NOMO-1 treated with DMSO at 0.1 percent for 48 hours (cell line): ENCODE results near the gene ADCY5.

Experiments
- DNase-seq: peaks from one replicate; lab custom pipeline; 2025; ENCODE audit not compliant: unreplicated experiment; lab: John Stamatoyannopoulos, UW

Gene ADCY5

DNA sequence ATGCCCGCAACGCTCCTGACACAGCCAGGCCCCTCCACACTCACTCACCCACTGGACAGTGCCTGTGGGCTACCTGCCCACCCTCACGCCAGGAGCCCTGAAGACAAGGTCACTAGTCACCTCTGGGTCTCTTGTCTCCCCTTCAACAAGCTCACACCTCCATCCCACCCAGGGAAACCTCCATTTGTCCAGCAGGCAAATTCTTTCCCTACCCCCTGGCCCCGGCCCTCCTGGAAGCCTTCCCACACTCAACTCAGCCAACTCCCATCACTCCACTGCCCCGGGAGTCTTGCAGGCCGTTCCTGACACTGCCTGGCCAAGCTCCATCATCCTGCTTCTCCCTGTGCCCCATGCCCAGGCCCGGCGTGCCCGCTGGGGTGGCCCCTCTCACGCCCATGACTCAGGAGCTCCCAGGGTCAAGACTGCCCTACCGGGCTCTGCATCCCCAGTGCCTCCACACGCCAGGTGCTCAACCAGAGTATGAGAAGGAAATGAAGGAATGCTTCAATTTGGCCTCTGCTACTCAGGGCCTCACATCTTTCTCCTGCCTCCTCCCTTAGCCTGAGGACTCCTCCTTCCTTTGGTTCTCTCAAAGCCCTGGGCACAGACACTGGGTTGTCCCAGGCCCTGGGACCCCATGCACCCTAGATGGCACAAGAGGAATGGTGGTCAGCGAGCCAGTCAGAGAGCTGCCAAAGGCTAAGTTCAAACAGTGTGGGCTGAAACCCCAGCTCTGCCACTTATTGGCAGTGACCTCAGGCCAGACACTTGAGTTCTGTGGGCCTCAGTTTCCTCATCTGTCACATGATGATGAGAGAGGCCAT, 158.6 kb downstream of the ADCY5 start:
- no peak for DNase-seq

DNA sequence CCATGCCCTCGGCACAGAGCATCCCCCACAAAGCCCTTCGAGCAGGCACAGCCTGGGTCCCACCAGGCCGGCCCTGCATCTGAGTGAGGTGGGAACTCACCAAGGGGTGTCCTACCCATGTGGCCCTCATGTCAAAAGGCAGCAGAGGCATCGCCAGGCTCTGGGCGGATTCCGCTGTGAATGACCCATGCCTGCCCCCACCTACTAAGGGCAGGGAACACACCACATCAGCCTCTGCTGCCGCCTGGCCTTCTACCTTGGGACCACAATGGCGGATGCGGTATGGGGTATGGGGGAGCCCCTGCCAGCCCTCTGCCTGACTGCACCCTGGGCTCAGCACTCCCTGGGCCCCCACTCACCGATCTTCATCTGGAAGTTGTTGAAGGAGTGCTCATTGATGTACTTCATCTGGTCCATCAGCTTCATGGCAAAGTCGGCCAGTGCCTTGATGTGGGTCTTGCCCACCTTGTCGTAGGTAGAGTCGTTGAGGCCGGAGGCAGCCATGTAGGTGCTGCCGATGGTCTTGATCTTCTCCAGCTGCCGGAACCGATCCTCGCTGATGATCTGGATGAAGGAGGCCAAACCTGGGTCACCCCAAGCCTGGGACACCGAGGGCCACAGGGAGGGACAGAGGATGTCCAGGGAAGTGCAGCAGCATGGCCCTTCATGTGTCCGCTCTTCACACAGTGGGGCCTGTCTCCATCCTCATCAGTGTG, 159.3 kb downstream of the ADCY5 start:
- DNase-seq = no peak

DNA sequence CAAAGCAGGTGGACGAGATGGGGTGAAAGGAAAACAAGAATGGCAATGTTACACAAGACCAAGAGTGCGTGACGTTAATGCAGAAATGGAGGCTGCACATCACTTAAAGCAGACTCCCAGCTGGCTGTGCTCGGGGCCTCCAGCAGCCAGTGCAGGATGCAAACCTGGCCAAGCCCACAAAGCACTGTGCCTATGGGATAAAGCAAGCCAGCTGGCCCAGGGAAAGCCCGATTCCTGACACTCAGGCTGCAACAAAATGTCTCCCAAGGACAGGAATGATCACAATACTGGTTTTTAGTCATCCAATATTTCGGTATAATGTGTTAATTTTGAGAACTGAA, 161.0 kb downstream of the ADCY5 start:
- DNase-seq = no peak

DNA sequence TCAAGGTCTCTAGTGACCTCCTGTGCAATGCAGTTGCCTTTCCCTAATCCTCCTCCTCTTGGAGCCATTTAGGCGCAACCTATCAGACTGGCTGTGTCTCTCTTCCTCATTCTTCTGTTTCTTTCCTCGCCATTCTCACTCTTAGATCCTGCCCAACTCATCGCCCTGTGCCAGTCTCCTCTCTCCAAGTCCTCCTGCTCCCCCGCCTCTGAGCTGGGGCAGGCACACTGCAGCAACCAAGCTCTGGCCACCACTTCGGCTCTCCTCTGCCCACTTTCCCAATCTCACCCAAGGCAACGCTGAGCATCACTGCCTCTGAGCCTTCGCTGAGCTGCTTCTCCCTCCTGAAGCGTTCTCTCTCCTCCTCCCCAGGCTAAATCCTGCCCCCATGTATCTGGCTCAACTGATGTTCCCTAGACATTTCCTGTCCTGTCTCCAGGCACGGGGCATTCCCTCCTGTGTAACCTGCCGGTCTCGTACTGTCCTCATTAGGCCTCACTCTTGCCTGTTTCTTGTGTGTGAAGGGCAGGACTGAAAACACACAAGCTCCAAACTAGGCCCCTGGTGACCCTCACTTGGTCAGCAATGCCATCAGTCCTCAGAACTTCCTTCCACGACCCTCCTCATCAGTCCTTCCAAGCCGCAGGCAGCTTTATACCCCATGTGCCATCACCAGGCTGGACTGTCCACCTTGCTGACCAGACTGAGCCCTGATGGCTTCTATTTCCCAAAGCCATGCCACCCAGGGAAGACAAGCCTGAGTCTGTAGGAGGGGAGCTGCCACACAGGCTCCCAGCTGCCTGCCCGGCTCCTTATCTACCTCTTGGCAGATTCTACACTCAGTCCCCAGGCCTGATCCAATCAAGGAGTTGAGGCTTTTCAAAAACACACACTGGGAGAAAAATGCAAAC, 161.6 kb downstream of the ADCY5 start:
- no peak for DNase-seq

DNA sequence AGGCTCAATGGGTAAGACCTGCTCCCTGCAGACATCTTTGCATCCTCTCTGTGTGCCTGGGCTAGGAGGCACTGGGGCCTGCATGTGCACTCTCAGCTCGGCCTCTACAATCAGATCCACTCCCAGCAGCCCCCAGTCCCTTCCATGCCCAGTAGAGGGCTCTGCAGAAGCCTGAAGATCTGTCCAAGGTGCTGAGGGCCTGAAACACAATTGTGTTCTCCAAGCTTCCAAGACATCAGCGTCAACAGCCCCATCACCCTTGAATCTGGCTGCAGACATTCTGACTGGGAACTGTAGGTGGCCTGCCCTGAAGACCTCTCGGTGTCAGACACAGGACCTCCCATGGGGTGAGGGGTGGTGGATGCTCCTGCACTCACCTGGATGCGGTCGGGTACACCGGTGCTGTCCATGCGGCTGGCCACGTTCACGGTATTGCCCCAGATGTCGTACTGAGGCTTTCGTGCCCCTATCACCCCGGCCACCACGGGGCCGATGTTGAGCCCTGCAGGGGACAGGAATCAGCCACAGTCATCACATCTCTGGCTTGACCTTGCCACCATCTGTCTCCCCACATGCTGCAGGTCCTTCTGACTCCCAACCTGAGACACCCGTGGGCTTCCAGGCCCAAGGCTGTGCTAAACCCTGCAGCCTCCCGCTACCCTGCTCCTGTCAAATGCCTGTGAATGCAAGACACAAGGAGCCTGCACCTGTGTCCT, 162.4 kb downstream of the ADCY5 start:
- DNase-seq = peak; percentile 55

GRCh38 chr3:123285931-123286307, 163.0 kb downstream of the ADCY5 start:
- DNase-seq = no peak

DNA sequence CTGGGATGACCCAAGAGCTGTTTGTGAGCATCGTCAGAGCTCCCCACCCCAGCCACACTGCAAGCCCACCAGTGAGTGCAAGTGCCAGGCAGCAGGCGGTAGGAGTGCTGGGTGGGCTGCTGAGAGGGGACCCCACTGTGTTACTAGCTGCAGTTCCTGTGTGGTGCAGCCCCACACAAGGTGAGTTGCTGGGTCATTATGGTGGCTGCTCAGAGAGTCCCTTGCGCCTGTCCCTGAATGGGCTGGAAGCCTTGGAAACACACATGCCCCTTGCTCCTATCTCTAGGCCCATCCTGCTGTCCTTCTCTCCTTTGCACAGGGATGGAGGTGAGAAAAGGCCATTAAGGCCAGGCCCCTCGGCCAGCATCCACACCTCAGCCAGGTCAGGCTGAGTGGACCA, 163.4 kb downstream of the ADCY5 start:
- DNase-seq = no peak

GRCh38 chr3:123285066-123285465, 163.8 kb downstream of the ADCY5 start:
- no peak for DNase-seq

DNA sequence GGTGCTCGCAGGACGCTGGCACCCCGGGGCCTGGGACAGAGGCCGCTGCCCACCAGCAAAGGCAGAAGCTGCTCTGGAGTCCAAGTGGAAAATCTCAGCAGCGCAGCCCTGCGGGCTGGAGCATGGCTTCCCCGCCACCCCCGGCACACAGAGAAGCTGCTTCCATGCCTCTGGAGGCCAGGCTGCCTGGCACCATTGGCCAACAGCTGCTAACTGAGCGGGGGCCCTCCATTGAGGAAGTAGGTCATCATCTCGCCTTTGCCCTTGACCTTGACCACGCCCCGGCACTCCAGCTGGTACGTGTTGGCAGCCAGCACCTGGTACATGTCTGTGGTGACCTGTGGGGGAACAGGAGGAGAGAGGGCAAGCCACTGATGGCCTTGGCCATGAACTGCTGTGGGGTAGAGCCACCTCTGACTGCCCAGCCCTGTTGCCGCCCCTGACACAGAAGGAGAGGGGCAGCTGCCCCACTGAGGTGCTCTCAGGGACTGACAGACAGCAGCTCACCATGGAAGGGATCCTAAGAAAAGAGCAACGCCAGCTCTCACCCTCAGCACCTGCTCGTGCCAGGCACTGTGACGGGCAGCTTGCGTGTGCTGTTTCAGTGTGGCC, 164.4 kb downstream of the ADCY5 start:
- peak; percentile 3 for DNase-seq

- DNase-seq = no peak
Measured at GRCh38 chr3:123283657-123284398, 165.1 kb downstream of the ADCY5 start.

DNA sequence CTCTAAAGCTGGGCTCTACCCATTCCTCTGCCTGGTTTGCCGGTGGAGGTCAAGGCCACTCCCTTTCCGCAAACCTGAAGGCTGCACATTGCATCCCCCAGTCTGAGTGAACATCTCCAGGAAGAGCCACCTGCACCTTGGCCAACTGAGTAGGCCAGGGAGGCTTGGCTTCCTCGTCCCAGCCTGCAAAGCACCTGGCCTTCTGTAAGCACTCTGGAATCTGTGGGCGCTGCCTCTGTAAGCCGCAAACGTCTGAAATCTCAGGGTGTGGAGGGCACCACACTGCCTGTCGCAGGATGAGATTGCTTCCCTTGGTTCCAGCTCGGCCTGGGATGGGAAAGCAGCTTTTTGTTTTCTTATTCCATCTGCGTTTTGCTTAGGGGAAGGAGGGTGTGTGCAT, 165.8 kb downstream of the ADCY5 start:
- DNase-seq = no peak

- no peak for DNase-seq
Measured at GRCh38 chr3:123282461-123282860, 166.4 kb downstream of the ADCY5 start.

GRCh38 chr3:123281929-123282328, 167.0 kb downstream of the ADCY5 start:
- DNase-seq = no peak

DNA sequence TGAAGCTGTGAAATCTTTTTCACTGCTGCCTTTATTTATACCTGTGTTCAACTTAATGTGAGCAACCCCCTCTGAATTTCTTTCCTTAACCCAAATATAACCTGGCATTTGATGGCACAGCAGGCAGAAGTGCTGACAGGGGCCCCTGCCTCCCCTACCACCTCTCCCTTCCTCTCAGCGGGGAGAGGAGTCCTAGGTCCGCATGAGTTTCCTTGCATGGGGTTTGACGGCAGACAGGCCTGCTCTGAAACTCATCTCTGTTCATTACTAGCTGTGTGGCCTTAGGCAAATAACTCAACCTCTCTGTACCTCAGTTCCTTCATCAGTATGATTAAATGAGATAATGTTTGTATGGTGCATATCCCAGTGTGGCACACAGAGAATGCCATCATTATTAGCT, 167.5 kb downstream of the ADCY5 start:
- DNase-seq = no peak

- no peak for DNase-seq
Measured at GRCh38 chr3:123279121-123279520, 169.8 kb downstream of the ADCY5 start.

GRCh38 chr3:123278446-123278845, 170.4 kb downstream of the ADCY5 start:
- DNase-seq = no peak

DNA sequence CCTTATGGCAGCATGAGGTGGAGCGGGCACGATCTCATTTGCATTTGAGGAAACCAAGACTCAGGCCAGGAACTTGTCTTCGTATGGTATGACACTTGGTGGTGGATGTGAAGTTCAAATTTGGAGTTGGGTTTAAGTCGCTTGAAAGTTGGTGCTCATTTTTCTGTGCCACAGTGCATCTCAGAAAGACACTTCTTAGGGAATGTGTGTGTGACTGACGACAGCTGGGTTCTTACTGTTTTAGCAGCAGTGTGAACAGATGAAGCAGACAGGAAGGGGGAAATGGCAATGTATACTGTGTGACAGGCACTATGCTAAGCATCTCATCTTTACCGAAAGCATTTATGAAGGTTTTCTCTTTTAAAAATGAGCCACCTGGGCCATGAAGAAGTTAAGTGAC, 171.8 kb downstream of the ADCY5 start:
- DNase-seq = no peak

DNA sequence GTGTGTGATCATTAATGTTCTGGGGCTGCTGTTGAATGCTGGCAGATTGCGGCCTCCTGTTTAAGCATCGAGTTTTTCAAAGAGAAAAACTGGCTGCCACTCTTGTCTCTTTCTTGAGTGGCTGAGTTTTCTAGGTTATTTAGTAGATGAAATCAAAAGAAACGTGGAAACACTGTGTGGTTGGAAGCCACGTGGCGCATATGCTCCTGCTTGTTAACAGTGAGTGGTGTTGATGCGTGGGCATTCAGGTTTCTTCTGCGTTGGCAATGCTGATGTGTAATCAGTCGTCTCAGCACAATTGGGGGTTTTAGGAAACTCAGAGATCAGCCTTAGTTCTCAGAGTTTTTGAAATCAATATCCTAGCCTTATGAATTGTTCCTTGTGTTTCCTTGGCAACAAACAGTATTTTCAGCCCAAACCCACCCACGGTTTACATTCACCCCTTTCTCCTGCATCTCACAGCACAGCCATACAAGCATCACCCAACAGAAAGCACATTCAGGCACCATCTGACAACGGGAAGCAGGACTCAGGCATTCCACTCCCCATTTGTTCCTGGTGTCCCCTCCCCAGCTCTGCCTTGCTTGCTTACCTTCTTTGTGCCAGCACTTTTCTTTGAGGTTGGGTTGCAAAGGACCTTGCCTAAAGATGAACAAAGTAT, 172.4 kb downstream of the ADCY5 start:
- DNase-seq = no peak

GRCh38 chr3:123275691-123276090, 173.2 kb downstream of the ADCY5 start:
- DNase-seq = no peak
